Epithelial cell of umbilical artery (primary cell): ENCODE results near the gene MIEN1. TPM values are rescaled to one million over a fixed set of nuclear protein-coding genes. Genes with fewer than 3 reads are reported as not detected.

Experiments used
- total RNA-seq: library from RNA; depleted of rRNA; stranded (reverse); fragments of >200 nt; gene quantifications from 2 replicates; pipeline ENCODE4 v1.2.3, GENCODE V29; 2014

Gene MIEN1, protein sequence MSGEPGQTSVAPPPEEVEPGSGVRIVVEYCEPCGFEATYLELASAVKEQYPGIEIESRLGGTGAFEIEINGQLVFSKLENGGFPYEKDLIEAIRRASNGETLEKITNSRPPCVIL
- 15.9 and 25.4 TPM in 2 replicates for total RNA-seq

GRCh38 chr17:39730095-39730921, at the start of gene MIEN1:
MIEN1 (minus strand) TSS chr17:39730532; CDS start chr17:39730495, 37 bp downstream.

DNA sequence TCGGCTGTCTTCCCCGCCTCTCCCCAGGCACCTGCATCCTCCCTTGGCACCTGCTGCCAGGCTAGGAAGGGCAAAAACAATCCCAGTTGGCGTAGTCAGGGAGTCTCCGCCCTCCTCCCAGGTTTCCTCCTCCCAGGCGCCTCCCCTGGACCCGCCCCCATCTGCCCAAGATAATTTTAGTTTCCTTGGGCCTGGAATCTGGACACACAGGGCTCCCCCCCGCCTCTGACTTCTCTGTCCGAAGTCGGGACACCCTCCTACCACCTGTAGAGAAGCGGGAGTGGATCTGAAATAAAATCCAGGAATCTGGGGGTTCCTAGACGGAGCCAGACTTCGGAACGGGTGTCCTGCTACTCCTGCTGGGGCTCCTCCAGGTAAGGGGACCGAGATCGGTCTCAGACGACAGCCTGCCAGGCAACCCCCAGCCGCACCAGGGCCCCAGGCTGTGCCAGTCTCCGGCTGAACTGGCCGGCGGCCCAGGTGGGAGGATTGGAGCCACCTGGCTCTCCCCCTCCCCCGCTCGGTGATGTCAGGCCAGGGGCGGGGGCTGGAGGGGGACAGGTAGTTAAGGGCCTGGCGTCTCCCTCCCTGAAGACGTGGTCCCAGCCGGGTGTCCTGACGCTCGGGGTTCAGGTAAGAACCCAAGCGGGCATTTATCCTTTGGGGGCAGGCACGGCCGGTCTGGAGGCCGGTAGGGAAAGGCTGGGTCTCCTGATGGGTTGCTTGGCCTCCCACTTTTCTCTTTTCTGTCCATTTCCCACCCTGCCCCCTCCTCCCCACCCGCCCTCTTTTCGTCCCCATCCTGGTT, 7.6 kb upstream of the MIEN1 start, which contains the start of gene GRB7:
GRB7 (plus strand) TSS at position 179 of the 808 bp plus-strand sequence. CDS start 4,364 bp downstream, outside the sequence.

GRCh38 chr17:39699818-39700147, 30.5 kb downstream of the MIEN1 start, which contains the start of gene ERBB2:
ERBB2 (plus strand) TSS chr17:39700064; CDS start chr17:39700239, 175 bp downstream.

GRCh38 chr17:39687546-39688474, 42.5 kb downstream of the MIEN1 start, which contains the start of gene PGAP3:
PGAP3 (minus strand) TSS chr17:39688057; CDS start chr17:39688014, 43 bp downstream.

Other genes starting within 250 kb of the MIEN1 start
- not detected in 2 replicates for gene NEUROD2, start 122.6 kb downstream of the MIEN1 start, total RNA-seq
- not detected in 2 replicates for gene PPP1R1B, start 103.6 kb downstream of the MIEN1 start, total RNA-seq
- gene STARD3, start 93.4 kb downstream of the MIEN1 start, total RNA-seq, result 16.7 and 19.8 TPM in 2 replicates
- under 0.01 and 0.15 TPM in 2 replicates for gene TCAP, start 65.2 kb downstream of the MIEN1 start, total RNA-seq
- not detected in 2 replicates for gene PNMT, start 62.1 kb downstream of the MIEN1 start, total RNA-seq
- gene PGAP3, start 42.5 kb downstream of the MIEN1 start, total RNA-seq, result 1.9 and 5.6 TPM in 2 replicates
- gene ERBB2, start 30.5 kb downstream of the MIEN1 start, total RNA-seq, result 15.3 TPM in 2 replicates
- not detected in 2 replicates for gene GRB7, start 7.4 kb upstream of the MIEN1 start, total RNA-seq
- under 0.01 TPM in 1 of 2 replicates, not detected in the other for gene IKZF3, start 133.8 kb upstream of the MIEN1 start, total RNA-seq
- gene ZPBP2, start 137.7 kb upstream of the MIEN1 start, total RNA-seq, result not detected in 2 replicates
- 0.65 and 2.7 TPM in 2 replicates for gene GSDMB, start 188.1 kb upstream of the MIEN1 start, total RNA-seq
- gene ORMDL3, start 197.1 kb upstream of the MIEN1 start, total RNA-seq, result 21.4 and 23.1 TPM in 2 replicates
- not detected in 2 replicates for gene LRRC3C, start 197.2 kb upstream of the MIEN1 start, total RNA-seq
- not detected in 2 replicates for gene GSDMA, start 232.5 kb upstream of the MIEN1 start, total RNA-seq